ENCODE results near the gene RASL11A.

The RASL11A gene

GRCh38 chr13:27264648-27265047 is 6.0 kb upstream of the RASL11A start:
- TF ChIP-seq, protein P1, sequence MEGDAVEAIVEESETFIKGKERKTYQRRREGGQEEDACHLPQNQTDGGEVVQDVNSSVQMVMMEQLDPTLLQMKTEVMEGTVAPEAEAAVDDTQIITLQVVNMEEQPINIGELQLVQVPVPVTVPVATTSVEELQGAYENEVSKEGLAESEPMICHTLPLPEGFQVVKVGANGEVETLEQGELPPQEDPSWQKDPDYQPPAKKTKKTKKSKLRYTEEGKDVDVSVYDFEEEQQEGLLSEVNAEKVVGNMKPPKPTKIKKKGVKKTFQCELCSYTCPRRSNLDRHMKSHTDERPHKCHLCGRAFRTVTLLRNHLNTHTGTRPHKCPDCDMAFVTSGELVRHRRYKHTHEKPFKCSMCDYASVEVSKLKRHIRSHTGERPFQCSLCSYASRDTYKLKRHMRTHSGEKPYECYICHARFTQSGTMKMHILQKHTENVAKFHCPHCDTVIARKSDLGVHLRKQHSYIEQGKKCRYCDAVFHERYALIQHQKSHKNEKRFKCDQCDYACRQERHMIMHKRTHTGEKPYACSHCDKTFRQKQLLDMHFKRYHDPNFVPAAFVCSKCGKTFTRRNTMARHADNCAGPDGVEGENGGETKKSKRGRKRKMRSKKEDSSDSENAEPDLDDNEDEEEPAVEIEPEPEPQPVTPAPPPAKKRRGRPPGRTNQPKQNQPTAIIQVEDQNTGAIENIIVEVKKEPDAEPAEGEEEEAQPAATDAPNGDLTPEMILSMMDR (conservative IDR thresholded peaks at IDR 0.05; ENCODE audit: low read depth), result no peak
- POLR2A ChIA-PET (ENCODE audit: low non-redundant PET), result no interaction called here
- CTCF ChIA-PET, result no interaction called here
- DNase-seq (ENCODE audit: low spot score), result no peak
- no peak overlapping the region for H3K27ac ChIP-seq

DNA sequence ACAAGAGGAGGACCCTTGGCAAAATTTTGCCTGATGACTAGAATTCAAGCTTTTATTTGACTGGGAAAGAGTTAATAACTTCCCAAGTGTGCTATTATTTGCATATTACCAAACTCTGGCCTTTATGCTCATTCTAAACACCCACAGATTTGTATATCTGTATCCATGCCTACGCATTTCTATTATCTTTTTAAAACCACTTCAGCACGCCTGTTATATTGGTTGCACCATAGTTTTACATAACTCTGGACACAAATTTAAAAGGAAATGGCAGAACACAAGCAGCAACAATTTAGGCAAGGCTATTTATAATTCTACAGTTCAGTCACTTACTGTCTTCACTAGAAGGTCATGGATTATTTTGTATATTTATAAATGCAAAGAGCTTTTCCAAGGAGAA is 3.7 kb upstream of the RASL11A start:
- ChIA-PET CTCF (interaction anchor here (0.6 kb wide), 2 partner anchors 68 to 681 kb away, joined by 3 read pairs; no protein-coding TSS in a partner anchor), POLR2A (ENCODE audit: low non-redundant PET) (no interaction called here)
- TF ChIP-seq, protein P1 (conservative IDR thresholded peaks at IDR 0.05; ENCODE audit: low read depth), result no peak
- no peak for DNase-seq (ENCODE audit: low spot score)
- no peak overlapping the region for H3K27ac ChIP-seq

DNA sequence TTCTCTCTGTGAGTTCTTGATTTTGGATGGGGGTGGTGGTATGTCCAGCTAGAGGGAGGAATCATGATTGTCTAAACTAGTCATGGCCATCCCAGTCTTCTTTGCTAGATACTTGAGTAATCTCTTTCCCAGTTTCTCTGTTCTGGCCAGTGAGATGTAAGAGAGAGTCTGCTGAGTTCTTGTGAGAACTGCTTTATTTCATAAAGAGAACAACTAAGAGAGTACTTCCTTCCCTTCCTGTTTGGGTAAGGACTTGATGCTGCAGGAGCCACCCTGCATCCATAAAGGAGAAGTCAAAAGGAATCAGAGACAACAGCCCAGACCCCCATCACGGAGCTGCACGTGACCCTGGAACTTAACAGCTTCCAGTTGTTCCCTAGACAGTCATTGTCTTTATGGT is 3.0 kb upstream of the RASL11A start:
- no peak for DNase-seq (ENCODE audit: low spot score)
- TF ChIP-seq, protein P1 (conservative IDR thresholded peaks at IDR 0.05; ENCODE audit: low read depth), result no peak
- no peak overlapping the region for H3K27ac ChIP-seq
- ChIA-PET POLR2A (ENCODE audit: low non-redundant PET) (no interaction called here), CTCF (no interaction called here)

- no peak for DNase-seq (ENCODE audit: low spot score)
- ChIA-PET CTCF (no interaction called here), POLR2A (ENCODE audit: low non-redundant PET) (no interaction called here)
- TF ChIP-seq, protein P1 (conservative IDR thresholded peaks at IDR 0.05; ENCODE audit: low read depth), result no peak
- no peak overlapping the region for H3K27ac ChIP-seq
Measured at GRCh38 chr13:27269114-27269665, 1.4 kb upstream of the RASL11A start.

DNA sequence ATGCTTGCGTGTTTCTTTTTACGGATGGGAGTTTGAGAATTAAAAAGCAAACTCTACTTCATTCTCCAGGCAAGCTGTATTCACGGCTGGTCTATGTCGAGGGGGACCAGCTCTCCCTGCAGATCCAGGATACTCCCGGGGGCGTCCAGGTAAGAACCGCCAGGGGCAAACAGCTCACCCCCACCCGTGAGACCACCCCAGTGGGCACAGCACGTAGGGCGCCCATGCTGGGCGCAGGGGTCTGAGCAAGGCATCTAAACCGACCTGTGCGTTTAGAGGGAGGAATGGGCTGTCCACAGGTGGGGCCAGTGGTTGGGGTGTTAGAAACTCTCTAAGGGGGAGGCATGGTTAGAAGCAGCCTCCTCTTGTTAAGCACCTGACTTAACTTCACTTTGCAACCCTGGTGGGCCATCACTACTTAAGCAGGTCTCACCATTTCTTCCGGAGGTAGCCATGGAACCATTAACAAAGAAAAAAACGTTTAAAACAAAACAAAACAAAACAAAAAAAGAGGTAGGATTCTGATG is 1.0 kb downstream of the RASL11A start:
- POLR2A ChIA-PET (ENCODE audit: low non-redundant PET), result no interaction called here
- TF ChIP-seq, protein P1 (conservative IDR thresholded peaks at IDR 0.05; ENCODE audit: low read depth), result no peak
- CTCF ChIA-PET, result interaction anchor here (1.0 to 1.5 kb wide), 2 partner anchors 8 to 87 kb away, joined by 8 to 9 read pairs; no protein-coding TSS in a partner anchor
- H3K27ac ChIP-seq, result no peak overlapping the region
- no peak for DNase-seq (ENCODE audit: low spot score)

DNA sequence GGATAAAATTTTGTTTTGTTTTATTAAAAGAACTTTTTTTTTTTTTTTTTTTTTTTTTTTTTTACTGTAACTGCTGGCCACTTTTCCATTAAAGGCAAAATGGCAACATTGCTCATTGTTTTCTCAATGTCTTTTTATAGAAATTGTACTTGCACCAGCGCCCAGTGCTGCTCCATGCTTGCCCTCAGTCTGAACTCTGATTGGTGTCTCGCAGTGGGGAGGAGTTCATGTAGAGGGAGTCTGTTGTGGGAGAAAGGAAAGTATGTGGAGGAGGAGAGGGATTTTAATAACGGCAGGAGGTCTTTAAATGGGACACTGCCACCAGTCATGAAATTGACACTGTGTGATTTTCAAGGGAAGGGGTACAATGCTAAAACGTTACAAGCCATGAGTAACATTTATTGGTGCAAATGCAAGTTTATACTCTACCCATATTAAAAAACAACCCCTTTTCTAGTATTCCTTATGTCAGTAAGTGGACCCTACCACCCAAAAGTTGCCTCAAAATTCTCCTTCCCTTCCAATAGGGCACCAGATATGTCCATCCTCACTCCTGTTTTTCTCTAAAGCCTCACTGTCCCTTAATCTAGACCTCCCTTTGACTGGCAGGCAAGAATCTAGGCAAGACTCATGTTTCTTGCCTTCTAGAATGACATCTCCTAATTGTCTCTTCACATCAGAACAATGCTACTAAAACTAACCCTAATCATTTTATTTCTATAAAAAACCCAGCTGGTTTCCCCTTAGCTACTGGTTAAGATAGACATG is 3.2 kb downstream of the RASL11A start:
- ChIA-PET CTCF (interaction anchor here (0.6 kb wide), 2 partner anchors 57 to 98 kb away, joined by 3 read pairs; no protein-coding TSS in a partner anchor), POLR2A (ENCODE audit: low non-redundant PET) (no interaction called here)
- TF ChIP-seq, protein P1 (conservative IDR thresholded peaks at IDR 0.05; ENCODE audit: low read depth), result no peak

More for the DNA sequence above, 3.2 kb downstream of the RASL11A start:
- no peak for DNase-seq (ENCODE audit: low spot score)
- no peak overlapping the region for H3K27ac ChIP-seq
